GM12878 (cell line): ENCODE data around the gene CCL20. TPM values are rescaled to one million over a fixed set of nuclear protein-coding genes. Genes with fewer than 3 reads are reported as not detected.

ENCODE experiments used
- ATAC-seq: fragments of 200-7000 bp; cut with Tn5 transposase; 3 replicates; pipeline ENCODE4 v1.9.1; 2020; ENCODE audit warnings: mild to moderate bottlenecking, moderate library complexity
- BruUV-seq: library from RNA; stranded (reverse); fragments of 400-500 nt; replicated peaks from 2 replicates; lab custom pipeline; 2021; lab: Mats Ljungman, UMichigan
- CTCF ChIA-PET: fragments of 300-600 bp; sonication (Branson Sonifier 250); formaldehyde crosslinking; extraction: SDS; loops from one replicate; lab custom pipeline; 2021; ENCODE audit warnings: inconsistent platforms; lab: Yijun Ruan, JAX
- POLR2A ChIA-PET: fragments of 350-600 bp; formaldehyde crosslinking; extraction: SDS; loops from one replicate; lab custom pipeline; 2021; ENCODE audit warnings: inconsistent platforms; lab: Charles Lee
- RAD21 ChIA-PET: fragments of 300-600 bp; sonication (Branson Sonifier 250); formaldehyde crosslinking; loops from one replicate; lab custom pipeline; 2023; ENCODE audit warnings: antibody characterized with exemption; ENCODE audit not compliant: unreplicated experiment; lab: Charles Lee
- SMC1A ChIA-PET: fragments of 300-600 bp; sonication (Branson Sonifier 250); formaldehyde crosslinking; loops from one replicate; lab custom pipeline; 2023; ENCODE audit not compliant: unreplicated experiment, uncharacterized antibody; lab: Charles Lee
- DNase-seq: peaks from one replicate; pipeline ENCODE4 v3.0.0-alpha.2; 2011; ENCODE audit warnings: low read depth, low spot score
- FAIRE-seq: peaks from 3 replicates; lab custom pipeline; 2011; peaks lifted over from hg19 to GRCh38; lab: Jason Lieb, UNC
- H2AFZ ChIP-seq: 2 replicates; pipeline ENCODE4 v1.6.0; 2011; ENCODE audit warnings: low read depth, low read length, control low read depth; ENCODE audit not compliant: control insufficient read depth
- H3K27ac ChIP-seq: 2 replicates; pipeline ENCODE4 v1.5.1; 2011; ENCODE audit warnings: control low read depth; ENCODE audit not compliant: control insufficient read depth, insufficient read depth
- H3K27me3 ChIP-seq, 2 experiments: replicated peaks in 1 of 2; 2 replicates each; pipeline versions ENCODE4 v1.6.0 to v1.6.1; 2011; ENCODE audit warnings: low read length in 1 of 2; ENCODE audit not compliant: control insufficient read depth in 2 of 2, insufficient read depth in 2 of 2
- H3K36me3 ChIP-seq, 2 experiments: 2 replicates each; pipeline ENCODE4 v1.5.1; 2011; ENCODE audit warnings: low read length in 1 of 2; ENCODE audit not compliant: control insufficient read depth in 2 of 2, insufficient read depth in 2 of 2
- H3K4me1 ChIP-seq: 2 replicates; pipeline ENCODE4 v1.6.1; 2011; ENCODE audit warnings: mild to moderate bottlenecking, low read length, moderate library complexity, mixed read lengths; ENCODE audit not compliant: control insufficient read depth, insufficient read depth
- H3K4me2 ChIP-seq: 2 replicates; pipeline ENCODE4 v1.6.0; 2011; ENCODE audit warnings: control low read depth; ENCODE audit not compliant: control insufficient read depth, insufficient read depth
- H3K4me3 ChIP-seq: fragments of 200-600 bp; sonication (generic); 2 replicates; pipeline ENCODE4 v1.5.1; 2016
- H3K79me2 ChIP-seq: 2 replicates; pipeline ENCODE4 v1.6.0; 2011; ENCODE audit warnings: low read length; ENCODE audit not compliant: control insufficient read depth, insufficient read depth
- H3K9ac ChIP-seq: 2 replicates; pipeline ENCODE4 v1.8.0; 2011; ENCODE audit warnings: low read length, control low read depth, mixed read lengths; ENCODE audit not compliant: control insufficient read depth, insufficient read depth
- H3K9me3 ChIP-seq: replicated peaks from 3 replicates; pipeline ENCODE4 v1.5.1; 2011; ENCODE audit warnings: mild to moderate bottlenecking, low read length; ENCODE audit not compliant: control insufficient read depth, insufficient read depth
- H4K20me1 ChIP-seq: 2 replicates; pipeline ENCODE4 v1.6.0; 2011; ENCODE audit not compliant: control insufficient read depth, insufficient read depth
- CEBPB ChIP-seq, 2 experiments: fragments of 150-350 bp in 1 of 2; IDR thresholded peaks; 2 replicates each; pipeline ENCODE4 v1.6.1; 2012 to 2014; ENCODE audit warnings: low read depth in 2 of 2, low read length in 2 of 2, borderline replicate concordance in 1 of 2, inconsistent platforms in 1 of 2
- MTA3 ChIP-seq: IDR thresholded peaks from 2 replicates; pipeline ENCODE4 v1.6.1; 2012; ENCODE audit warnings: low read length, inconsistent platforms, borderline replicate concordance
- NBN ChIP-seq: fragments of 450-650 bp; IDR thresholded peaks from 2 replicates; pipeline ENCODE4 v1.6.1; 2016
- TCF7 ChIP-seq: IDR thresholded peaks from 2 replicates; pipeline ENCODE4 v1.6.1; 2014; ENCODE audit warnings: antibody characterized with exemption, borderline replicate concordance
- YBX1 ChIP-seq: fragments of 450-650 bp; IDR thresholded peaks from 2 replicates; pipeline ENCODE4 v1.6.1; 2016; ENCODE audit warnings: antibody characterized with exemption
- ZNF207 ChIP-seq: fragments of 450-650 bp; IDR thresholded peaks from 2 replicates; pipeline ENCODE4 v1.6.1; 2014; ENCODE audit warnings: antibody characterized with exemption, mild to moderate bottlenecking, borderline replicate concordance
- WGBS: methylation state at CpG from one replicate; pipeline ENCODE4 v1.1.6; 2016; ENCODE audit warnings: low lambda C conversion rate; ENCODE audit not compliant: insufficient replicate concordance, insufficient coverage; ENCODE audit errors: missing lambda C conversion rate; 5-methylcytosine and 5-hydroxymethylcytosine counted together
- in situ Hi-C: fragments of 300-500 bp; cut with MboI; formaldehyde crosslinking; loops from 9 replicates; pipeline ENCODE4 v1.14.3; 2018; ENCODE audit warnings: mixed read lengths
- intact Hi-C: fragments of 100-400 bp; cut with micrococcal nuclease; formaldehyde crosslinking; loops from one replicate; pipeline ENCODE4 v1.14.2; 2022; ENCODE audit not compliant: unreplicated experiment
- polyA plus RNA-seq, 11 experiments: library from polyadenylated mRNA; depleted of rRNA in 4 of 11; unstranded in 6 of 11; stranded (reverse) in 5 of 11; fragments of >200 nt; fragmentation: Nextera tagmentation in 4 of 11; fragmentation: Illumina TruSeq in 1 of 11; extraction: Ambion mirVana in 4 of 11; extraction: Trizol in 1 of 11; gene quantifications; 1 replicate in 1 of 11; 2 replicates in 10 of 11; pipeline versions ENCODE4 v1.2.1 to v1.2.3, GENCODE V29; 2011 to 2016; ENCODE audit warnings: inconsistent platforms in 2 of 11, missing spikeins in 2 of 11, low read depth in 1 of 11
- total RNA-seq, 4 experiments: library from RNA; depleted of rRNA in 3 of 4; stranded (reverse); fragments of >200 nt in 3 of 4; fragmentation: Illumina TruSeq in 1 of 4; extraction: Trizol in 1 of 4; gene quantifications; 2 replicates each; pipeline versions ENCODE4 v1.2.1 to v1.2.3, GENCODE V29; 2013 to 2021
- TF ChIP-seq, protein P1 (sequence below): IDR thresholded peaks from 2 replicates; pipeline ENCODE4 v1.6.1; 2012; ENCODE audit warnings: low read depth, low read length, improper control_type of control experiment

Gene CCL20
- total and polyA plus RNA-seq, 10 of the 15 experiments (the other 5 are each of a cell fraction or from before 2014, with no cell fraction given) = 5.5 to 35.7 (median 15.6) TPM

DNA sequence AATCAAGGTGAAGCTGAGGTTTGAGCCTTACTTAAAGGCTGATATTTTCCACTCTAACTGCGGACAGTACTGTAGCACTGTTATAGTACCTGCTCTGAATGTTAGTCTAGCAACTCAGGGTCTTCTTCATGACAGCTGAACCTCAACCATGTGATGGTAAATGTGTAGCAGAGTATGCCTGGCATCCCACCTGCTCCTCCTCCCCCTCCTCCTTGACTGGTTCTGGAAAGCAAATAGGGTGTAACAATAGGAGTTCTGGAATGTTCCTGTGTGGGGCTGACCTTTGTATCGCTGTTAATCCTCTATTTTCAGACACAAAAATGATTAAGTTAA lies 447 bp upstream of the CCL20 start:
- WGBS = 40% methylated on average over 2 of the region's 2 CpGs
- Histone ChIP-seq H3K36me3 (no peaks in the 10 kb centered on the region), H3K4me1 (no peaks in the 10 kb centered on the region), H4K20me1 (no peaks in the 10 kb centered on the region), H3K27ac (no peak overlapping the region), H3K27me3 (no peaks in the 10 kb centered on the region), H3K4me3 (no peak overlapping the region), H3K9ac (no peak overlapping the region), H2AFZ (no peak overlapping the region), H3K4me2 (no peak overlapping the region), H3K79me2 (no peaks in the 10 kb centered on the region), H3K9me3 (no peaks in the 10 kb centered on the region)
- ChIA-PET CTCF (interaction anchor here (0.7 to 7.0 kb wide), 11 partner anchors 23 to 77 kb away, joined by 3 to 65 read pairs (median 3); no protein-coding TSS in a partner anchor), POLR2A (interaction anchor here (0.8 kb wide), 1 partner anchor 15 kb away, joined by 3 read pairs; no protein-coding TSS in a partner anchor), SMC1A (interaction anchor here (0.8 to 2.0 kb wide), 6 partner anchors 8 to 48 kb away, joined by 3 to 15 read pairs (median 6); no protein-coding TSS in a partner anchor)
- no peak for FAIRE-seq
- ATAC-seq = no peak
- in situ Hi-C loops = no loop called here
- intact Hi-C loops = loop anchor here (5.0 kb wide), 1 partner anchor 49 kb away; no protein-coding TSS in a partner anchor
- BruUV-seq = no TSS peak
- no peak for TF ChIP-seq MTA3
- no peak for TF ChIP-seq CEBPB (IDR thresholded peaks at IDR 0.05; ENCODE audit: borderline replicate concordance in 1 of 2, low read depth in 2 of 2, low read length in 2 of 2)
- no peak for TF ChIP-seq YBX1
- TF ChIP-seq, protein P1, sequence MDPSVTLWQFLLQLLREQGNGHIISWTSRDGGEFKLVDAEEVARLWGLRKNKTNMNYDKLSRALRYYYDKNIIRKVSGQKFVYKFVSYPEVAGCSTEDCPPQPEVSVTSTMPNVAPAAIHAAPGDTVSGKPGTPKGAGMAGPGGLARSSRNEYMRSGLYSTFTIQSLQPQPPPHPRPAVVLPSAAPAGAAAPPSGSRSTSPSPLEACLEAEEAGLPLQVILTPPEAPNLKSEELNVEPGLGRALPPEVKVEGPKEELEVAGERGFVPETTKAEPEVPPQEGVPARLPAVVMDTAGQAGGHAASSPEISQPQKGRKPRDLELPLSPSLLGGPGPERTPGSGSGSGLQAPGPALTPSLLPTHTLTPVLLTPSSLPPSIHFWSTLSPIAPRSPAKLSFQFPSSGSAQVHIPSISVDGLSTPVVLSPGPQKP = no peak
- TF ChIP-seq ZNF207 = no peak
- no peak for TF ChIP-seq TCF7
- no peak for TF ChIP-seq NBN
- TF ChIP-seq, all 136 proteins: peak for 0
- RAD21 ChIA-PET = interaction anchor here (1.0 to 1.4 kb wide), 5 partner anchors 29 to 49 kb away, joined by 3 to 4 read pairs (median 3); no protein-coding TSS in a partner anchor
- DNase-seq = no peak
